Measurements from ENCODE around the gene PDK2. TPM values are rescaled to one million over a fixed set of nuclear protein-coding genes. Genes with fewer than 3 reads are reported as not detected.
"Not testable (repeated sequence)": the region's sequence is repeated elsewhere in the genome, so short reads cannot be mapped to it uniquely, and the experiment has no call there.

PDK2 gene
- total RNA-seq, 1 donor from 2014 or later = 14.5 TPM

DNA sequence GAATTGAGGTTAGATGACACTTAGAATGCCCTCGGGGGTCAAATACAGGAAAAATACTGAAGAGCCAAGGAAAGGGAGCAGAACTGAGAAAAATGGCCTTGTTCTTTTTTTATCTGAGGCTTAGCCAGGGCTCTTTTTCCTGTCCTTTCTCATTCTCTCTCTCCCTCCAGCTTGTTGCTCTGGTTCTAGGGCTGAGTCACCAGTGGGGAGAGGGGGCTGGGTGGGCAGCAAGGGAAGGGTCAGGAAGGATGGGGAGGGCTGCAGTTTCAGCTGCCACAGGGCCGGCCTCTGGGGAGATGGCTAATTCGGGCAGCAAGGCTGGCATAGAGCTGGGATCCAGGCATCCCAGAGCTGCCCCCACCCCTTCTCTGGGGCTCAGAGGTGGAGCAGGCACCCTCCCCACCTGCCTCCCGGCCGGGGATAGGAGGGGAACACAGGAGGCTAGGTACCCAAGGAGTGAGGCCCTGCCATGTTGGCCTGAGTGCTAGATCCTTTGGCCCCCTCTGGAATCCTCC is 35.3 kb upstream of the PDK2 start:
- no peak for DNase-seq (ENCODE audit: low read depth)
- Histone ChIP-seq H3K4me3 (ENCODE audit: low read depth, low read length) (peak overlapping the region; percentile 91), H3K27me3 (ENCODE audit: control insufficient read depth, insufficient read depth, low read length) (no peaks in the 10 kb centered on the region), H3K36me3 (ENCODE audit: control insufficient read depth, insufficient read depth, low read length) (peaks cover 5% of the 10 kb centered on the region)
- TF ChIP-seq, protein P1, sequence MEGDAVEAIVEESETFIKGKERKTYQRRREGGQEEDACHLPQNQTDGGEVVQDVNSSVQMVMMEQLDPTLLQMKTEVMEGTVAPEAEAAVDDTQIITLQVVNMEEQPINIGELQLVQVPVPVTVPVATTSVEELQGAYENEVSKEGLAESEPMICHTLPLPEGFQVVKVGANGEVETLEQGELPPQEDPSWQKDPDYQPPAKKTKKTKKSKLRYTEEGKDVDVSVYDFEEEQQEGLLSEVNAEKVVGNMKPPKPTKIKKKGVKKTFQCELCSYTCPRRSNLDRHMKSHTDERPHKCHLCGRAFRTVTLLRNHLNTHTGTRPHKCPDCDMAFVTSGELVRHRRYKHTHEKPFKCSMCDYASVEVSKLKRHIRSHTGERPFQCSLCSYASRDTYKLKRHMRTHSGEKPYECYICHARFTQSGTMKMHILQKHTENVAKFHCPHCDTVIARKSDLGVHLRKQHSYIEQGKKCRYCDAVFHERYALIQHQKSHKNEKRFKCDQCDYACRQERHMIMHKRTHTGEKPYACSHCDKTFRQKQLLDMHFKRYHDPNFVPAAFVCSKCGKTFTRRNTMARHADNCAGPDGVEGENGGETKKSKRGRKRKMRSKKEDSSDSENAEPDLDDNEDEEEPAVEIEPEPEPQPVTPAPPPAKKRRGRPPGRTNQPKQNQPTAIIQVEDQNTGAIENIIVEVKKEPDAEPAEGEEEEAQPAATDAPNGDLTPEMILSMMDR (IDR thresholded peaks at IDR 0.05; ENCODE audit: insufficient read depth, low read length, poor library complexity, severe bottlenecking) = no peak

DNA sequence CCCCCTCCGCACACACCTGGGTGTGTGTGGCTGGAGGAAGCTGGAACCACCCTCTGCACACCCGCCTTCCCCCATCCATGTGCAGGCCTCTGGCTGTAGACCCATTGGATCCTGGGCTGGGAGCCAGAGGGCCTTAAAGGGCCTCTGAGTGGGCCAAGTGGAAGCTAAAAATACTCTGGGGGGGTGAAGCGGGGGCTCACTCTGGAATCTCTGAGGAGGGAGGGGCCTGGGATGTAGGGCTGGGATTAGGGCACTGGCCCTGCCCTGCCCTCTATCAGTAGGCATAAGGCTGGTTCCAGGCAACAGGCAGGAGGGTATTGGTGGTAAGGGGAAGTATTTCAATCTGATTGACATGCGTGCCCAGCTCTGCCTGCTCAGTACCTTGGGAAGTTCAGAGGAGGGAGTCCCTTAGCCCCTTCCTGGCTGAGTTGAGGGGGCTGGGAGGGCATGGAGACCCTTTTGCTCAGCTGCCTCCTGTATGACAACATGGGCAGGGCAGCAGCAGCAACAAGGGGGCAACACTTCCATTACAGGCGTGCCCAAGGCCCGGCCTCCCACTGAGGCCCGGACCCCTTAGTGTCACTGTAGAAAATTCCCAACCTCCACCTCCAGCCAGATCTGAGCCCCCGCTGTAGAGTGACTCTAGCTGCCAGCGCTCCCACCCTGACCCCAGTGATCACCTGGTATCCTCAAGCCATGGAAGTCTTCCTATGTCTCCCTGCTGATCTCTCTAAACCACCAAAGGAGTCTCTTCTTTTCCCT is 34.0 kb upstream of the PDK2 start:
- TF ChIP-seq, protein P1 (IDR thresholded peaks at IDR 0.05; ENCODE audit: insufficient read depth, low read length, poor library complexity, severe bottlenecking) = no peak
- H3K36me3 ChIP-seq (ENCODE audit: control insufficient read depth, insufficient read depth, low read length) = peaks cover 7% of the 10 kb centered on the region

DNA sequence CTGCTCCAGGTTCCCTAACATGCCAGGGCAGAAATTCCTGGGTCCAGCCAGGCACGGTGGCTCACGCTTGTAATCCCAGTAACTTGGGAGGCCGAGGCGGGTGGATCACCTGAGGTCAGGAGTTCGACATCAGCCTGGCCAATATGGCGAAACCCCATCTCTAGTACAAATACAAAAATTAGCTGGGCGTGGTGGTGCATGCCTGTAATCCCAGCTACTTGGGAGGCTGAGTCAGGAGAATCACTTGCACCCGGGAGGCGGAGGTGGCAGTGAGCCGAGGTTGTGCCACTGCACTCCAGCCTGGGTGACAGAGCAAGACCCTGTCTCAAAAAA is 33.5 kb upstream of the PDK2 start:
- not testable (repeated sequence) for H3K27me3 ChIP-seq (ENCODE audit: control insufficient read depth, insufficient read depth, low read length); DNase-seq (ENCODE audit: low read depth); H3K36me3 ChIP-seq (ENCODE audit: control insufficient read depth, insufficient read depth, low read length)
- H3K4me3 ChIP-seq (ENCODE audit: low read depth, low read length) = peak overlapping the region; percentile 11

More for the DNA sequence above, 34.0 kb upstream of the PDK2 start:
- H3K4me3 ChIP-seq (ENCODE audit: low read depth, low read length) = peak overlapping the region; percentile 91
- DNase-seq (ENCODE audit: low read depth) = no peak
- no peaks in the 10 kb centered on the region for H3K27me3 ChIP-seq (ENCODE audit: control insufficient read depth, insufficient read depth, low read length)

DNA sequence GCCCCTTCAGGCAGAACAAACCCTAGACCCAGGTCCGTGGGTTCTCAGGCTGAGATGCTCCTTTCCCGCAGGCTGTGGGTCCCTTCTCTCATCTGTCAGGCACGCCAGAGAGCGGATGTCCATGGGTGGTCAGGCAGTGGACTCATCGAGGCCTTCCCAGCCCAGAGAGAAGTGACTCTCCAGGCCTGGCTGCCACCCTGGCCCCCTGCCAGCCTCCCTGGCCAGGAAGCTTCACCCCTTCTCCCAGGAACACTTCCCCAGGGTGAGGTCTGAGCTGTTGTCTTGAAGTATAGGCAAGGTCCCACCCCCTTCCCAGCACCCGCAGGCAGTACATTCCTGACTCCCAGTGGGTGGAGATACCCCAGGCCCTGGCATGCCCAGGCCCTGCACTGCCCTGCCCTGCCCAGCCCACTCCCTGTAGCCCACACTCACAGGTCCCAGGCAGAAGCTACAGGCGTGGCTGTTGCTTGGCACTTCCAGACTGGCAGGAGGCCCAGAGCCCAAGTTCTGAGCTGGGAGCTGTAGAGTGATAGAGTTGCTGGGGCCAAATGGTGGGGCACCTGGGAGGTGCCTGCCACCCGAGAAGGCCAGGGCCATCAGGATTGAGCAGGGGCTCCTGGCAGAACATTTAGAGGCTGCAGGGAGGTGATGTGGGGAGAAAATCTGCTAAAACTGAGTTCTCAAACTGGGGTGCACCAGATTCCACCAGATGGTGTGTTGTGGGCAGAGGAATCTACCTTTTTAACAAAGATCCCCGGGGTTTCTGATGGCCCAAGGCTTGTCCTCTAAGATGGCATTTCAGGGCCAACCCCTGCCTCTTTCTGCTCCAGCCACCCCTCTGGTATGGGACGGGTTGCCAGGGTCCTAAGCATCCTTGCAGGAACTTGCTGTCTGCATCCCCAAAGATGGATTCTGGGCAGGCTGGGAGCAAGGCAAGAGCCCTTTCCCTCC is 32.6 kb upstream of the PDK2 start:
- TF ChIP-seq, protein P1 (IDR thresholded peaks at IDR 0.05; ENCODE audit: insufficient read depth, low read length, poor library complexity, severe bottlenecking) = no peak
- no peaks in the 10 kb centered on the region for H3K27me3 ChIP-seq (ENCODE audit: control insufficient read depth, insufficient read depth, low read length)
- no peak overlapping the region for H3K4me3 ChIP-seq (ENCODE audit: low read depth, low read length)
- peaks cover 4% of the 10 kb centered on the region for H3K36me3 ChIP-seq (ENCODE audit: control insufficient read depth, insufficient read depth, low read length)
- peak; percentile 95 for DNase-seq (ENCODE audit: low read depth)

DNA sequence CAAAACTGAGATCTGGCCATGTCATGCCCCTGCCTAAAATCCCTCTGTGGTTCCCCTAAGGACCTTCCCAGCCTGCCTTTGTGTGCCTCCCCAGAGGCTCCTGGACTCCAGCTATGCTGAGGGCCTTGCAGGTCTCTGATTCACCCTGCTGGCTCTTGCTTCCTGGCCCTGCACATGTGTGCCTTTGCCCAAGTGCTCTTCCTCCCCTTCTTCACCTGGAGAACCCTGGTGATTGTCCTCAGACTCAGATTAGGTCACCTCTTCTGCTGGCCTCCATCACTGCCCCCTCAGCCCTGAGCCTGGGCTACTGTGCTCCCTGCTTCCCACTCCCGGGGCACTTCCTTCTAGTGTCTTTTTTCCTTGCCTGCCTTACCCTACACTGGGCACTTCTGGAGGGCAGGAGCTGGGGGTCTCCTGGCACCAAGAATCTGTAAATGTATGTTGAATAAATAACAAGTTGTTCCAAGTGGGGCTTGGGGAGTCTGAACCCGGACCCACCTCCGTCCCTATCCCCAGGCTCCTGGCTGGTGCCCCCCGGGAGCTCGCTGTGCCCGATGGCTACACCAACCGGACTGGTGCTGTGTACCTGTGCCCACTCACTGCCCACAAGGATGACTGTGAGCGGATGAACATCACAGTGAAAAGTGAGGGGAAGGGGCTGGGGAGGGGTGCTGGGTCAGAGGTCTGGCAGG is 31.4 kb upstream of the PDK2 start:
- TF ChIP-seq, protein P1 (IDR thresholded peaks at IDR 0.05; ENCODE audit: insufficient read depth, low read length, poor library complexity, severe bottlenecking) = no peak
- Histone ChIP-seq H3K27me3 (ENCODE audit: control insufficient read depth, insufficient read depth, low read length) (no peaks in the 10 kb centered on the region), H3K4me3 (ENCODE audit: low read depth, low read length) (no peak overlapping the region), H3K36me3 (ENCODE audit: control insufficient read depth, insufficient read depth, low read length) (peaks cover 9% of the 10 kb centered on the region)
- DNase-seq (ENCODE audit: low read depth) = no peak

Data from kidney epithelial cell (primary cell).